HepG2 (cell line): ENCODE results near the gene ARHGEF39. TPM values are rescaled to one million over a fixed set of nuclear protein-coding genes. Genes with fewer than 3 reads are reported as not detected.

Experiments used
- DRAP1 ChIP-seq: IDR thresholded peaks from 2 replicates; pipeline ENCODE4 v1.6.1; 2016; ENCODE audit warnings: missing genetic modification reagents, missing compliant biosample characterization
- E2F2 ChIP-seq: sonication (generic); formaldehyde crosslinking; IDR thresholded peaks from 2 replicates; pipeline ENCODE4 v1.4.0; 2020; ENCODE audit warnings: missing genetic modification reagents, borderline replicate concordance
- EED ChIP-seq: sonication (generic); formaldehyde crosslinking; IDR thresholded peaks from 2 replicates; pipeline ENCODE4 v1.5.0; 2020; ENCODE audit warnings: mild to moderate bottlenecking, missing genetic modification reagents
- FOSL2 ChIP-seq: sonication (generic); formaldehyde crosslinking; IDR thresholded peaks from 2 replicates; pipeline ENCODE4 v1.4.0; 2020; ENCODE audit warnings: missing genetic modification reagents
- KLF11 ChIP-seq: IDR thresholded peaks from 2 replicates; pipeline ENCODE4 v1.6.1; 2016; ENCODE audit warnings: missing compliant biosample characterization
- MEIS2 ChIP-seq: sonication (generic); formaldehyde crosslinking; IDR thresholded peaks from 2 replicates; pipeline ENCODE4 v1.9.0; 2021; ENCODE audit warnings: mild to moderate bottlenecking, missing genetic modification reagents
- NFATC3 ChIP-seq: sonication (generic); formaldehyde crosslinking; IDR thresholded peaks from 2 replicates; pipeline ENCODE4 v1.5.1; 2020; ENCODE audit warnings: mild to moderate bottlenecking, missing genetic modification reagents
- NFE2L2 ChIP-seq: fragments of 150-350 bp; IDR thresholded peaks from 2 replicates; pipeline ENCODE4 v1.6.1; 2014; ENCODE audit warnings: low read length
- PRPF4 ChIP-seq: fragments of 200-400 bp; formaldehyde crosslinking; IDR thresholded peaks from 2 replicates; pipeline ENCODE4 v1.6.1; 2016; ENCODE audit warnings: low read length, low read depth; ENCODE audit not compliant: poor library complexity, severe bottlenecking
- RFX5 ChIP-seq: IDR thresholded peaks from 2 replicates; pipeline ENCODE4 v1.6.1; 2011; ENCODE audit warnings: low read depth, low read length, improper control_type of control experiment
- TEAD3 ChIP-seq: optimal IDR thresholded peaks from 2 replicates; pipeline ENCODE3; 2016; ENCODE audit warnings: borderline replicate concordance
- USF2 ChIP-seq, 2 experiments: sonication (generic) in 1 of 2; formaldehyde crosslinking in 1 of 2; IDR thresholded peaks; 2 replicates each; pipeline versions ENCODE4 v1.5.1 to v1.6.1; 2011 to 2020; ENCODE audit warnings: borderline replicate concordance in 1 of 2, low read depth in 1 of 2, low read length in 1 of 2, mild to moderate bottlenecking in 1 of 2, missing genetic modification reagents in 1 of 2, moderate library complexity in 1 of 2
- ZNF20 ChIP-seq: sonication (generic); formaldehyde crosslinking; IDR thresholded peaks from 2 replicates; pipeline ENCODE4 v1.4.0; 2020; ENCODE audit warnings: mild to moderate bottlenecking, moderate library complexity, missing genetic modification reagents
- ZNF550 ChIP-seq: sonication (generic); formaldehyde crosslinking; IDR thresholded peaks from 2 replicates; pipeline ENCODE4 v1.4.0; 2020; ENCODE audit warnings: mild to moderate bottlenecking, missing genetic modification reagents, borderline replicate concordance
- ZNF644 ChIP-seq: IDR thresholded peaks from 2 replicates; pipeline ENCODE4 v1.6.1; 2016; ENCODE audit warnings: low read depth
- ZNF703 ChIP-seq: sonication (generic); formaldehyde crosslinking; IDR thresholded peaks from 2 replicates; pipeline ENCODE4 v1.5.1; 2020; ENCODE audit warnings: missing genetic modification reagents, mild to moderate bottlenecking, moderate library complexity, borderline replicate concordance
- ZNF777 ChIP-seq: sonication (generic); formaldehyde crosslinking; IDR thresholded peaks from 2 replicates; pipeline ENCODE4 v1.4.0; 2020; ENCODE audit warnings: missing genetic modification reagents
- ZNF781 ChIP-seq: sonication (generic); formaldehyde crosslinking; IDR thresholded peaks from 2 replicates; pipeline ENCODE4 v1.5.1; 2020; ENCODE audit warnings: borderline replicate concordance, mild to moderate bottlenecking, missing genetic modification reagents; ENCODE audit errors: not compliant biosample characterization
- polyA plus RNA-seq, 8 experiments: library from polyadenylated mRNA; depleted of rRNA in 3 of 8; stranded (reverse) in 7 of 8; unstranded in 1 of 8; fragments of >200 nt; fragmentation: Illumina TruSeq in 4 of 8; extraction: Trizol in 4 of 8; gene quantifications; 2 replicates each; pipeline versions ENCODE4 v1.2.1 to v1.2.3, GENCODE V29; 2011 to 2016; ENCODE audit warnings: low read depth in 4 of 8, missing spikeins in 1 of 8, mixed read lengths in 1 of 8; ENCODE audit not compliant: insufficient read depth in 1 of 8
- total RNA-seq, 5 experiments: library from RNA; depleted of rRNA; stranded (reverse); fragments of >200 nt; fragmentation: Illumina TruSeq; extraction: Trizol; gene quantifications; 2 replicates each; pipeline ENCODE4 v1.2.3, GENCODE V29; 2016; ENCODE audit warnings: low read depth in 1 of 5

ARHGEF39 gene
- total and polyA plus RNA-seq, 2 of the 13 experiments (the other 11 are each of a cell fraction or from before 2014, with no cell fraction given), result 11.2 to 12.3 TPM

- TF ChIP-seq DRAP1, result peak; percentile 45
- 0 out of 2 replicates have a peak, but pooled peaks have one; percentile 37 for TF ChIP-seq KLF11 (CRISPR knock-in tag)
- TF ChIP-seq NFE2L2, result no peak
- TF ChIP-seq PRPF4, result no peak
- TF ChIP-seq ZNF644 (CRISPR knock-in tag), result no peak
- TF ChIP-seq ZNF20 (CRISPR knock-in tag), result no peak
- peak; percentile 98; the same call in 1 of the 2 replicates for TF ChIP-seq E2F2
- no peak for TF ChIP-seq USF2 (IDR thresholded peaks at IDR 0.05; ENCODE audit: low read depth, low read length)
- no peak; the same call in 1 of the 2 replicates for TF ChIP-seq USF2 (CRISPR knock-in tag; IDR thresholded peaks at IDR 0.05; ENCODE audit: borderline replicate concordance)
- no peak for TF ChIP-seq FOSL2 (CRISPR knock-in tag)
- peak; percentile 75 for TF ChIP-seq TEAD3 (CRISPR knock-in tag)
- TF ChIP-seq NFATC3 (CRISPR knock-in tag), result no peak
- peak; percentile 51 for TF ChIP-seq ZNF781 (CRISPR knock-in tag)
- TF ChIP-seq ZNF703, result peak; percentile 40; the same call in 1 of the 2 replicates
- peak; percentile 68 for TF ChIP-seq MEIS2 (CRISPR knock-in tag)
- TF ChIP-seq EED, result 0 out of 2 replicates have a peak, but pooled peaks have one; percentile 72
- TF ChIP-seq ZNF550 (CRISPR knock-in tag), result no peak
- no peak; the same call in 1 of the 2 replicates for TF ChIP-seq ZNF777 (CRISPR knock-in tag)
- no peak for TF ChIP-seq RFX5
Observed at GRCh38 chr9:35664531-35665470, at the start of gene ARHGEF39 (continued).
